Measurements from ENCODE around the gene SRRM3.
A peak's percentile ranks its signal among the peaks of the same experiment; 100 is the strongest.
"Not testable (repeated sequence)": the region's sequence is repeated elsewhere in the genome, so short reads cannot be mapped to it uniquely, and the experiment has no call there.

Gene SRRM3

GRCh38 chr7:76291351-76292212, 89.9 kb downstream of the SRRM3 start:
- peak; percentile 85 for DNase-seq (ENCODE audit: low spot score)

- DNase-seq (ENCODE audit: low spot score): no peak
Measured at GRCh38 chr7:76292213-76292573, 90.5 kb downstream of the SRRM3 start.

DNA sequence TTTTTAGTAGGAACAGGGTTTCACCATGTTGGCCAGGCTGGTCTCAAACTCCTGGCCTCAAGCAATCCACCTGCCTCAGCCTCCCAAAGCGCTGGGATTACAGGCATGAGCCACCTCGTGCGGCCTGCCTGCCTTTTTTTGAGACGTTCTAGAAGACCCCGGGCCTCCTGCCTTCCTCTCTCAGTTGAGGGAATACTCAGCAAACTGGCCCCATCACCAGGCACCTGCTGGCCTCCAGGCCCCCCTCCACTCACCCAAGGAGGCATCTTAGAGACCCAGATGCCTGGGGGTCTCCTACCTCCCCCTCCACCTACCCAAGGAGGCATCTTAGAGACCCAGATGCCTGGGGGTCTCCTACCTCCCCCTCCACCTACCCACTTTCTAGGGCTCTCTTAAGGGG, 91.2 kb downstream of the SRRM3 start:
- not testable (repeated sequence) for DNase-seq (ENCODE audit: low spot score)

GRCh38 chr7:76293407-76293901, 91.8 kb downstream of the SRRM3 start:
- DNase-seq (ENCODE audit: low spot score): no peak

DNA sequence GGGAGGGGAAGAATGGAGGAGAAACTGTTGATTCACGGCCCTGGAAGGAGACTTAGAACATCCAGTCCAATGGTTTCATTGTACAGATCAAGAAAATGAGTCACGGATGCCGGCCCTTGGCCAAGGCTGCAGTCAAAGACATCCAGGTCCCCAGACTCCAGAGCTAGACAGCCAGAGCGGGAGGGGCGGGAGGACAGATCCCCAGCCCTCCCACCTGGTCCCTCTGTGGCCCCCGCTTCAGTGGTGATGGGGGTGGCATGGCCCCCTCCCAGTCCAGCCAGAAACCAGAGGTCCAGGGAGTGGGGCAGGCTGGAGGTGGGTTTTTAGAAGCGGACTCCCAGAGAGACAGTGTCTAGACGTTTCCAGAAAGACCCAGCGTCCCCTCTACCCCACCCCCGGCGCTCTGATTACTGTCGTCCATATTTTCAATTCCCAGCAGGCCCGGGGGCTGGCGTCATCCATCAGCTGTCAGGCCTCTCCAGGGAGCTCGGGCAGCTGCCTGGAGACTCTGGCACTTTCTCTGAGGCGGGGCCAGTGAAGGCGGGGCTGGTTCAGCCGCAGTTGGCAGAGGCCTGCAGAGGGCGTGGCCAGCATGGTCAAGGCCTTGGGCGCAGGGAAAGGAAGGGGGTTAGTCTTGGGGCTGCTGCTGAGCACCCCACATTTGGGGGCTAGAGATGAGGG, 92.8 kb downstream of the SRRM3 start:
- DNase-seq (ENCODE audit: low spot score): no peak

- no peak for DNase-seq (ENCODE audit: low spot score)
Measured at GRCh38 chr7:76296743-76297740, 95.3 kb downstream of the SRRM3 start.

DNA sequence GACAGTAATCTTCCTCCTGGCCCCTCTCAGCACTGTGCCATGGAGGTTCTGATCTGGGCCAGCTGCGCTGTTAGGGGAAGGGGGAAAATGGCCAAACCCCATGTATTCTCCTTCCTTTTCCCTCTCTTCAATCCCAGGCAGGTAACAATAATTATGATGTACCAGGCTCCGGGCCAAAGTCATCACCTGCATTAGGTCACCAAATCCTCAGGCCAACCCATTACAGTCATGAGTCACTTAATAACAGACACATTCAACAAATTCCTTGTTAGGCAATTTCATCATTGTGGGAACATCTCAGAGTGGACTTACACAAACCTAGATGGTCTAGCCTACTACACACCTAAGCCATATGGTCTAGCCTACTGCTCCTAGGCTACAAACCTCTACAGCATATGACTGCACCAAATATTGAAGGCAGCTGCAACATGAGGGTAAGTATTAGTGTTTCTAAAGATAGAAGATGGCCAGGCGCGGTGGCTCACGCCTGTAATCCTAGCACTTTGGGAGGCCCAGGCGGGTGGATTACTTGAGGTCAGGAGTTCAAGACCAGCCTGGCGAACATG, 98.6 kb downstream of the SRRM3 start:
- DNase-seq (ENCODE audit: low spot score): no peak

DNA sequence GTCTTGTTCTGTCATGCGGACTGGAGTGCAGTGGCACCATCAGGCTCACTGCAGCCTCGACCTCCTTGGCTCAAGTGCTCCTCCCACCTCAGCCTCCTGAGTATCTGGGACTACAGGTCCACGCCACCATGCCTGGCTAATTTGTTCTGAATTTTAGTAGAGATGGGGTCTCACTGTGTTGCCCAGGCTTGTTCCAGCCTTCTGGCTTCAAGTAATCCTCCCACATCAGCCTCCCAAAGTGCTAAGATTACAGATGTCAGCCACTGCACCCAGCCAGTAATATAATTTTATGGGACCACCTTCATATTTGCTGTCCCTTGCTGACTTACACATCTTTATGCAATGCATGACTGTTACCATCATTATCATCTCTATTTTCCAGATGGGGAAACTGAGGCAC, 99.3 kb downstream of the SRRM3 start:
- DNase-seq (ENCODE audit: low spot score): no peak

DNA sequence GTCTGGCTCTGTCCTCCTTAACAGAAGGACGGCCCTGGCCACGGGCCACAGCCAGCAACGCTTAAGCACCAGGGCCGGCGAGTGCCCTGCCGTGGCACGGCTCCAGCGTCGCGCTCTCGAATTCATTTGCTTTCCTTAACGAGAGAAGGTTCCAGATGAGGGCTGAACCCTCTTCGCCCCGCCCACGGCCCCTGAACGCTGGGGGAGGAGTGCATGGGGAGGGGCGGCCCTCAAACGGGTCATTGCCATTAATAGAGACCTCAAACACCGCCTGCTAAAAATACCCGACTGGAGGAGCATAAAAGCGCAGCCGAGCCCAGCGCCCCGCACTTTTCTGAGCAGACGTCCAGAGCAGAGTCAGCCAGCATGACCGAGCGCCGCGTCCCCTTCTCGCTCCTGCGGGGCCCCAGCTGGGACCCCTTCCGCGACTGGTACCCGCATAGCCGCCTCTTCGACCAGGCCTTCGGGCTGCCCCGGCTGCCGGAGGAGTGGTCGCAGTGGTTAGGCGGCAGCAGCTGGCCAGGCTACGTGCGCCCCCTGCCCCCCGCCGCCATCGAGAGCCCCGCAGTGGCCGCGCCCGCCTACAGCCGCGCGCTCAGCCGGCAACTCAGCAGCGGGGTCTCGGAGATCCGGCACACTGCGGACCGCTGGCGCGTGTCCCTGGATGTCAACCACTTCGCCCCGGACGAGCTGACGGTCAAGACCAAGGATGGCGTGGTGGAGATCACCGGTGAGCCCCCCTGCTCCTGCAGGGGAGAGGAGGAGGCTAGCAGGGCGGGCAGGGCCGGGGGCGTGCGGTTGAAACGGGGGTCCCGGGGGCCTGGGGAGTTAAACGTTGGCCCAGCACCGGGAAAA, 100.9 kb downstream of the SRRM3 start, which contains the start of gene HSPB1:
Gene HSPB1 (plus strand): TSS at position 327 of the 855 bp plus-strand sequence. CDS start 40 bp downstream, at position 367.
- peak; percentile 75 for DNase-seq (ENCODE audit: low spot score)

- peak; percentile 81 for DNase-seq (ENCODE audit: low spot score)
Measured at GRCh38 chr7:76303202-76304147, 101.8 kb downstream of the SRRM3 start.

DNA sequence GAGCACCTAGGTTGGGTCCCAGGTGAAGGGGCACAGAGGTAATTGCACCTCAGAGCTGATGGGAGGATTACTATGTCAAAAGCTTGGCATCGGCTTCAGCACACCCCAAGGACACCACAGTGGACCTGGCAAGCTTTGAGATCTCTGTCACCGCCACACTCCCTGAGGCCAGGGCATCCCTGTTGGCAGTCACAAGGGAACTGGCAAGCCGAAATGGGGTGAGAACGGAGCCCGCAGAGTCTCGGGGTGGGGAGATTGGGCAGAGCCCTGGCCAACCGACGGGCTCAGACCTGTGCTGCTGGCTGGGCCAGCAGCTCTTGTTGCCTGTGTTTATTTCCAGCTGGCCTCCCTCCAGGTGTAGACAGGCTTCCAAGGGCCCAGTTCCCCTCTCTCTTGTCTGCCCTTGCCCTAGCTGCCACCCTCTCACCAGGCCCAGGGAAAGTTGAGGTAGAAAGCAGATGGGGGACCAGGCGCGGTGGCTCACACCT, 103.2 kb downstream of the SRRM3 start:
- no peak for DNase-seq (ENCODE audit: low spot score)

DNA sequence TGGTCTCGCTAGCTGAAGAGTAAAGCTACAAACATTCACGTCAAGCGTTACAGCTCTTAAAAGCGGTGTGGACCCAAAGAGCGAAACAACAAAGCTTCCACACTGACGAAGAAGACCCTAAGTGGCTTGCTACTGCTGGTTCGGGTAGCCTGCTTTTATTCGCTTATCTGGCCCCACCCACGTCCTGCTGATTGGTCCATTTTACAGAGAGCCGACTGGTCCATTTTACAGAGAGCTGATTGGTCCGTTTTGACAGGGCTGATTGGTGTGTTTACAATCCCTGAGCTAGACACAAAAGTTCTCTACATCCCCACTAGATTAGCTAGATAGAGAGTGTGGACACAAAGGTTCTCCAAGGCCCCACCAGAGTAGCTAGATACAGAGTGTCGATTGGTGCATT, 107.2 kb downstream of the SRRM3 start:
- not testable (repeated sequence) for DNase-seq (ENCODE audit: low spot score)

DNA sequence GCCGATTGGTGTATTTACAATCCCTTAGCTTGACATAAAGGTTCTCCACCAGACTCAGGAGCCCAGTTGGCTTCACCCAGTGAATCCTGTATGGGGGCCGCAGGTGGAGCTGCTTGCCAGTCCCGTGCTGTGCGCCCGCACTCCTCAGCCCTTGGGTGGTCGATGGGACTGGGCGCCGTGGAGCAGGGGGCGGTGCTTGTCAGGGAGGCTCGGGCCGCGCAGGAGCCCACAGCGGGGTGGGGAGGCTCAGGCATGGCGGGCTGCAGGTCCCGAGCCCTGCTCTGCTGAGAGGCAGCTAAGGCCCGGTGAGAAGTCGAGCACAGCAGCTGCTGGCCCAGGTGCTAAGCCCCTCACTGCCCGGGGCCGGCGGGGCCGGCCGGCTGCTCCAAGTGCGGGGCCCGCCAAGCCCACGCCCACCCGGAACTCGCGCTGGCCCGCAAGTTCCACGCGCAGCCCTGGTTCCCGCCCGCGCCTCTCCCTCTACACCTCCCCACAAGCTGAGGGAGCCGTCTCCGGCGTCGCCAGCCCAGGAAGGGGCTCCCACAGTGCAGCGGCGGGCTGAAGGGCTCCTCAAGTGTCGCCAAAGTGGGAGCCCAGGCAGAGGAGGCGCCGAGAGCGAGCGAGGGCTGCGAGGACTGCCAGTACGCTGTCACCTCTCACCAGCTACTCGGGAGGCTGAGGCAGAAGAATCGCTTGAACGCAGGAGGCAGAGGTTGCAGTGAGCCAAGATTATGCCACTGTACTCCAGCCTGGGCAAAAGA, 107.8 kb downstream of the SRRM3 start:
- not testable (repeated sequence) for DNase-seq (ENCODE audit: low spot score)

GRCh38 chr7:76310102-76310957, 108.6 kb downstream of the SRRM3 start:
- DNase-seq (ENCODE audit: low spot score): no peak

DNA sequence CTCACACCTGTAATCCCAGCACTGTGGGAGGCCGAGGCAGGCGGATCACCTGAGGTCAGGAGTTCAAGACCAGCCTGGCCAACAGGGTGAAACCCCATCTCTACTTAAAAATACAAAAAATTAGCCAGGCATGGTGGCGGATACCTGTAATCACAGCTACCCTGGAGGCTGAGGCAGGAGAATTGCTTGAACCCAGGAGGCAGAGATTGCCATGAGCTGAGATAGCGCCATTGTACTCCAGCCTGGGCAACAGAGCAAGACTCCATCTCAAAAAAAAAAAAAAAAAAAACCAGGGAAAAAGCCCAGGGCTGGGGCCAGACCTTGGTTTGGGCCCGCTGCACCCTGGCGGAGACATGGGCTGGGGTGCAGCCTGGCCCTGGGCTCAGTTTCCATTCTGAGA, 110.1 kb downstream of the SRRM3 start:
- DNase-seq (ENCODE audit: low spot score): not testable (repeated sequence)

DNA sequence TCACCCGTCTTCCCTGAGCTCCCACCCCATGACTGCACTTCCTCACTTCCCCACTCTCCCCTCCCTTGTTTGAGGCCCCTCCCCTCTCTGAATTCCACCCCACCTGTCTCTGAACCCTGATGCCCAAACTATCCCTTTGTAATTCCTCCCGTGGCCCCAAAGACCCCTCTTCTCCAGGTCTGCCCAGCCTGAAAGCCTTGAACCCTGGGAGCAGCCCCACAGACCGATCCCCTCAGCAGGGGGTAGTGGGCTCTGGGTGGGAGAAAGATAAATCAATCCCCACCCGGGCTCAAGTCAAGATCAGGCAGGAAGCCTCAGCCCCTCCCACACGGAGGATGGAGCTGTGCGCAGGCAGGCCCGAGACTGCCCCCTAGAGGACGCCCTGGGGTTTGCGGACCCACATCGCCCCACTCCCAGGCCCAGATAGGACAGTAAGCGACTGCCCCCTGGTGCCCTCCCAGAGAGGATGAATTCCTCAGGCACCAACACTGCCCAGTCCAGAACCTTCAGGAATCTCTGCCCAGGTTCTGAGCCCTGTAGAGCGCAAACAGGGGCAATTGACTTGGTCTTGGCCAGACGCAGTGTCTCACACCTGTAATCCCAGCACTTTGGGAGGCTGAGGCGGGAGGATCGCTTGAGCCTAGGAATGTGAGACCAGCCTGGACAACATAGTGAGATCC, 112.5 kb downstream of the SRRM3 start:
- peak; percentile 93 for DNase-seq (ENCODE audit: low spot score)

GRCh38 chr7:76314740-76315139, 113.0 kb downstream of the SRRM3 start:
- DNase-seq (ENCODE audit: low spot score): not testable (repeated sequence)
